Loucy (cell line): Measurements from ENCODE around the gene TMEM181.

ENCODE experiments used
- H2AFZ ChIP-seq: fragments of 200-600 bp; sonication (generic); 2 replicates; pipeline ENCODE4 v1.6.0; 2016; ENCODE audit warnings: antibody characterized with exemption, mild to moderate bottlenecking, low read length, moderate library complexity
- H3F3A ChIP-seq: fragments of 200-600 bp; 2 replicates; pipeline ENCODE4 v1.6.0; 2016; ENCODE audit warnings: antibody characterized with exemption, low read depth, mild to moderate bottlenecking
- H3K27me3 ChIP-seq: fragments of 200-600 bp; sonication (generic); 2 replicates; pipeline ENCODE4 v1.6.1; 2014; ENCODE audit warnings: low read length, mild to moderate bottlenecking; ENCODE audit not compliant: insufficient read depth, poor library complexity, severe bottlenecking
- H3K36me3 ChIP-seq: fragments of 200-600 bp; sonication (generic); 2 replicates; pipeline ENCODE4 v1.6.1; 2016; ENCODE audit warnings: low read length; ENCODE audit not compliant: insufficient read depth
- H3K4me1 ChIP-seq: fragments of 200-600 bp; sonication (generic); 2 replicates; pipeline ENCODE4 v1.5.1; 2014; ENCODE audit warnings: low read length, mild to moderate bottlenecking; ENCODE audit not compliant: insufficient read depth, poor library complexity, severe bottlenecking
- H3K4me2 ChIP-seq: fragments of 200-600 bp; sonication (generic); 2 replicates; pipeline ENCODE4 v1.6.0; 2014; ENCODE audit warnings: antibody characterized with exemption, low read length, low read depth, mild to moderate bottlenecking; ENCODE audit not compliant: poor library complexity, severe bottlenecking
- H3K4me3 ChIP-seq: fragments of 200-600 bp; sonication (generic); 2 replicates; pipeline ENCODE4 v1.5.1; 2014; ENCODE audit warnings: low read length, mild to moderate bottlenecking, mixed read lengths; ENCODE audit not compliant: poor library complexity, severe bottlenecking
- H3K79me2 ChIP-seq: fragments of 200-600 bp; sonication (generic); 2 replicates; pipeline ENCODE4 v1.6.1; 2014; ENCODE audit warnings: low read length; ENCODE audit not compliant: insufficient read depth
- H3K9ac ChIP-seq: fragments of 200-600 bp; sonication (generic); 2 replicates; pipeline ENCODE4 v1.6.0; 2014; ENCODE audit warnings: mild to moderate bottlenecking, low read depth, low read length, moderate library complexity; ENCODE audit not compliant: poor library complexity, severe bottlenecking
- H3K9me2 ChIP-seq: fragments of 200-600 bp; sonication (generic); replicated peaks from 2 replicates; pipeline ENCODE4 v1.6.1; 2016; ENCODE audit warnings: low read depth, low read length, mixed read lengths
- H3K9me3 ChIP-seq: fragments of 200-600 bp; sonication (generic); 2 replicates; pipeline ENCODE4 v1.6.1; 2014; ENCODE audit warnings: mild to moderate bottlenecking, antibody characterized with exemption, low read length, low read depth; ENCODE audit not compliant: insufficient read depth
- H4K20me1 ChIP-seq: fragments of 200-600 bp; sonication (generic); 2 replicates; pipeline ENCODE4 v1.6.0; 2014; ENCODE audit warnings: antibody characterized with exemption, low read length, mild to moderate bottlenecking; ENCODE audit not compliant: insufficient read depth, poor library complexity, severe bottlenecking
- CTCF ChIP-seq: fragments of 200-600 bp; sonication (generic); conservative IDR thresholded peaks from 2 replicates; pipeline ENCODE4 v1.5.1; 2014; ENCODE audit warnings: mild to moderate bottlenecking, antibody characterized with exemption, low read length
- EZH2phosphoT487 ChIP-seq: fragments of 200-600 bp; IDR thresholded peaks from 2 replicates; pipeline ENCODE4 v1.6.1; 2018; ENCODE audit warnings: antibody characterized with exemption, mild to moderate bottlenecking, moderate library complexity, borderline replicate concordance

Gene TMEM181

DNA sequence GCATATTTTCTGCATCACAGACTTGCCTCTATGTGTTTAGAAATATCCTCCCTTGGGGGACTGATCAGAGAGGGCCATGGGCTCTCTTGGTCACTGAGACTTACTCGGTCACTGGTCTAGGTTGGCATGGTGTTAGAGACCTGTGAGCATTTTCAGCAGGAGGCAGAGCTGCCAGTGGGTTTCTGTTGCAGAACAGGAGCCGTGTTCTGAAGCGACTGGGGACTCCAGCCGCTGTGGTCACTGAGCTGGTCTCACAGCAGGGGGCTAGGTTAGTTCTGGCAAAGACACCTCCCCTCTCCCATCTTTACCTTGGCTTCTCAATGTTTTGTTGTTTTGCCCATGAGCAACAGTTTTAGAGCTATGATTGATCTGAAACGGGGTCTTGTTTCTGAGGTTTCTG lies 8.7 kb downstream of the TMEM181 start:
- Histone ChIP-seq H3K27me3 (no peaks in the 10 kb centered on the region), H4K20me1 (peaks cover 31% of the 10 kb centered on the region), H3K9me3 (no peaks in the 10 kb centered on the region), H3K9me2 (no peaks in the 10 kb centered on the region), H3K4me2 (no peak overlapping the region), H3K9ac (no peak overlapping the region), H3K4me3 (no peak overlapping the region), H3F3A (no peaks in the 10 kb centered on the region), H3K36me3 (0 out of 2 replicates have a peak, but pooled peaks cover 7% of the 10 kb centered on the region), H3K79me2 (peaks cover 50% of the 10 kb centered on the region; the same call in 1 of the 2 replicates), H2AFZ (no peak overlapping the region), H3K4me1 (no peaks in the 10 kb centered on the region)
- no peak for TF ChIP-seq EZH2phosphoT487
- TF ChIP-seq CTCF, result no peak

DNA sequence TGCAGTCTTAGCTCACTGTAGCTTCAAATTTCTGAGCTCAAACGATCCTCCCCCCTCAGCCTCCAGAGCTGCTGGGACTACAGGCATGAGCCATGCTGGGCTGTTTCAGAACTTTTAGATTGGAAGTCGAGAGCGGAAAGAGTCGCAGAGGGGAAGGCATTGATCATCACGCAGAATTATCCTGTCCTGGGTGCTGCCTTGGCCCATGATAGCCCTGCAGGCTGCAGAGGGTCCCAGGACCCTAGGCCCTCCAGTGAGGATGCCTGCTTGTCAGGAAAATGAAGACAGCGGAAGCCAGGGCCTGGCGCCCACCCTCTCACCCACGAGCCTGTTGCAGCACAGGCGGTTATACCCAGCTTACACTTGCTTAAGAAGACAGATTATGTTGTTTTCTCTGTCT lies 9.1 kb downstream of the TMEM181 start:
- no peak overlapping the region for H3K4me3 ChIP-seq

GRCh38 chr6:158570681-158570962 lies 10.7 kb downstream of the TMEM181 start:
- Histone ChIP-seq H3K9ac (no peak overlapping the region), H3K4me2 (no peak overlapping the region), H4K20me1 (peaks cover 26% of the 10 kb centered on the region)

More for the DNA sequence above, 9.1 kb downstream of the TMEM181 start:
- no peak for TF ChIP-seq CTCF
- TF ChIP-seq EZH2phosphoT487, result no peak
- H3K9me3 ChIP-seq, result no peaks in the 10 kb centered on the region
- H4K20me1 ChIP-seq, result peaks cover 31% of the 10 kb centered on the region
- no peak overlapping the region for H2AFZ ChIP-seq
- H3F3A ChIP-seq, result no peaks in the 10 kb centered on the region
- H3K4me1 ChIP-seq, result no peaks in the 10 kb centered on the region
- 0 out of 2 replicates have a peak, but pooled peaks cover 10% of the 10 kb centered on the region for H3K36me3 ChIP-seq
- H3K4me2 ChIP-seq, result no peak overlapping the region
- H3K9ac ChIP-seq, result no peak overlapping the region
- no peaks in the 10 kb centered on the region for H3K27me3 ChIP-seq
- no peaks in the 10 kb centered on the region for H3K9me2 ChIP-seq
- peaks cover 50% of the 10 kb centered on the region; the same call in 1 of the 2 replicates for H3K79me2 ChIP-seq

More at GRCh38 chr6:158570681-158570962, 10.7 kb downstream of the TMEM181 start:
- Histone ChIP-seq H3F3A (no peaks in the 10 kb centered on the region), H3K4me3 (no peak overlapping the region), H2AFZ (no peak overlapping the region), H3K27me3 (no peaks in the 10 kb centered on the region), H3K36me3 (peaks cover 14% of the 10 kb centered on the region; the same call in 1 of the 2 replicates), H3K79me2 (peaks cover 35% of the 10 kb centered on the region; the same call in 1 of the 2 replicates), H3K9me3 (no peaks in the 10 kb centered on the region), H3K9me2 (no peaks in the 10 kb centered on the region), H3K4me1 (no peaks in the 10 kb centered on the region)
- no peak for TF ChIP-seq EZH2phosphoT487
- no peak for TF ChIP-seq CTCF
